WERI-Rb-1 (cell line): Measurements from ENCODE around the gene TMEM209.

Source experiments
- DNase-seq: peaks from one replicate; pipeline ENCODE4 v3.0.0-alpha.2; 2020
- H3K27ac ChIP-seq: fragments of 250-450 bp; sonication (Bioruptor Pico); 2 replicates; pipeline ENCODE4 v1.5.1; 2020; ENCODE audit warnings: mild to moderate bottlenecking, moderate library complexity
- H3K27me3 ChIP-seq: fragments of 250-450 bp; sonication (Bioruptor Pico); 2 replicates; pipeline ENCODE4 v1.5.1; 2021; ENCODE audit warnings: mild to moderate bottlenecking, low read depth, moderate library complexity; ENCODE audit not compliant: insufficient read depth, severe bottlenecking
- H3K36me3 ChIP-seq: fragments of 250-450 bp; sonication (Bioruptor Pico); 2 replicates; pipeline ENCODE4 v1.5.1; 2020; ENCODE audit warnings: mild to moderate bottlenecking, moderate library complexity
- H3K4me3 ChIP-seq: 2 replicates; pipeline ENCODE4 v1.5.1; 2011; ENCODE audit warnings: low read depth, mild to moderate bottlenecking, control low read depth, low read length
- H3K9me3 ChIP-seq: fragments of 250-450 bp; sonication (Bioruptor Pico); 2 replicates; pipeline ENCODE4 v1.5.1; 2021; ENCODE audit warnings: mild to moderate bottlenecking, moderate library complexity; ENCODE audit not compliant: severe bottlenecking
- TF ChIP-seq, protein P1 (sequence below): IDR thresholded peaks from 2 replicates; pipeline ENCODE4 v1.5.1; 2011; ENCODE audit warnings: low read depth, mild to moderate bottlenecking, control low read depth, inconsistent platforms, low read length

The TMEM209 gene

DNA sequence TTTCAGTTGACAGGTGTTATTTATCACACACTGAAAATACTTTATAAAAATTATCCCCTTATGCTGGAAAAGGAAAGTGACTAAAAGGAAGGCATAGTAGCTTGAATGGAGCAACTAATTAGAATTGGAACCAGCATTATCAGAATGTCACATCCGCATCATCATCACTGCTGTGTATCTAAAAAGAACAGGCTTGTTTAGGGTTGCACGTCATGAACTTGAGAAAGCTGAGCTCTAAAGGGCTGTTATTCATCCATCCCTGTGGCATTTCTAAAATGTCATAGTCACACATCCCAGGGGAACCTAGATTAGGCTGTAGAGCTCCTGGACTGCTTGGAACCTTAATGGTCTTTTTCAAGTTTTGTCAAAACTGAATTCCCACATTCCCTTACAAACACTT is 80.5 kb downstream of the TMEM209 start:
- Histone ChIP-seq H3K4me3 (no peak overlapping the region), H3K9me3 (no peaks in the 10 kb centered on the region), H3K27ac (no peak overlapping the region), H3K27me3 (no peaks in the 10 kb centered on the region), H3K36me3 (peaks cover 58% of the 10 kb centered on the region)
- DNase-seq, result no peak
- TF ChIP-seq, protein P1, sequence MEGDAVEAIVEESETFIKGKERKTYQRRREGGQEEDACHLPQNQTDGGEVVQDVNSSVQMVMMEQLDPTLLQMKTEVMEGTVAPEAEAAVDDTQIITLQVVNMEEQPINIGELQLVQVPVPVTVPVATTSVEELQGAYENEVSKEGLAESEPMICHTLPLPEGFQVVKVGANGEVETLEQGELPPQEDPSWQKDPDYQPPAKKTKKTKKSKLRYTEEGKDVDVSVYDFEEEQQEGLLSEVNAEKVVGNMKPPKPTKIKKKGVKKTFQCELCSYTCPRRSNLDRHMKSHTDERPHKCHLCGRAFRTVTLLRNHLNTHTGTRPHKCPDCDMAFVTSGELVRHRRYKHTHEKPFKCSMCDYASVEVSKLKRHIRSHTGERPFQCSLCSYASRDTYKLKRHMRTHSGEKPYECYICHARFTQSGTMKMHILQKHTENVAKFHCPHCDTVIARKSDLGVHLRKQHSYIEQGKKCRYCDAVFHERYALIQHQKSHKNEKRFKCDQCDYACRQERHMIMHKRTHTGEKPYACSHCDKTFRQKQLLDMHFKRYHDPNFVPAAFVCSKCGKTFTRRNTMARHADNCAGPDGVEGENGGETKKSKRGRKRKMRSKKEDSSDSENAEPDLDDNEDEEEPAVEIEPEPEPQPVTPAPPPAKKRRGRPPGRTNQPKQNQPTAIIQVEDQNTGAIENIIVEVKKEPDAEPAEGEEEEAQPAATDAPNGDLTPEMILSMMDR, result no peak

DNA sequence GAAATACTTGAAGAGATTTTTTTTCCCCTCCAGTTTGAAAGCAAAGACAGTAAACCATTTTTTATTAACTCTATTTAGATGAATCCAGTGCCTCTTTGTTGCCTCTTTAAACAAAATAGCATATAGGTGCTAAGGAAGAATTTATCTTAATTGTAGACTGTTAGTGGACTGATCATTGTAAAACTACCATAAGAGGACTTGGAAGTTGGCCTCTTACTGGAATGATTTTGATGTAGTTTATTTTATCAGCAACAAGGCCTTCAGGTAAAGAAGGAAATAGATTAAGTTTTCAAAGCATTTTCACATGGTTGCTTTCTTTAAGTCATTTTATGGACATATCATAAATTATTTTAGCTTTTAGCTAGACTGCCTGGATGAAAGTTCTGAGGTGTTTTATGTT is 81.7 kb downstream of the TMEM209 start:
- H3K27ac ChIP-seq, result no peak overlapping the region
- TF ChIP-seq, protein P1, result no peak
- no peak overlapping the region for H3K4me3 ChIP-seq
- H3K9me3 ChIP-seq, result no peaks in the 10 kb centered on the region
- peaks cover 49% of the 10 kb centered on the region for H3K36me3 ChIP-seq
- H3K27me3 ChIP-seq, result no peaks in the 10 kb centered on the region
- no peak for DNase-seq

DNA sequence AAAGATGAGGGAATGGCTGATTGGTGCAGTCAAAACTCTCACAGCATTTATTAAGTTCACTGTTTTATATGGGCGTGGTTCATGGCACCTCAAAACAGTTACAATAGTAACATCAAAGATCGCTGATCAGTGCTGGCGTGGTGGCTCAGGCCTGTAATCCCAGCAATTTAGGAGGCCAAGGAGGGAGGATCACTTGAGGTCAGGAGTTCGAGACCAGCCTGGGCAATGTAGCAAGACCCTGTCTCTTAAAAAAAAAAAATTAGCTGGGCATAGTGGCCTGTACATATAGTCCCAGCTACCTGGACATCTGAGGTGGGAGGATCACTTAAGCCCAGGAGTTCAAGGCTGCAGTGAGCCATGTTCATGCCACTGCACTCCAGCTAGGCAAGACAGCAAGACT is 86.4 kb downstream of the TMEM209 start:
- H3K4me3 ChIP-seq, result no peak overlapping the region
- peaks cover 26% of the 10 kb centered on the region for H3K36me3 ChIP-seq
- H3K27ac ChIP-seq, result no peak overlapping the region
- no peaks in the 10 kb centered on the region for H3K27me3 ChIP-seq
- no peaks in the 10 kb centered on the region for H3K9me3 ChIP-seq
- TF ChIP-seq, protein P1, result no peak
- DNase-seq, result no peak

DNA sequence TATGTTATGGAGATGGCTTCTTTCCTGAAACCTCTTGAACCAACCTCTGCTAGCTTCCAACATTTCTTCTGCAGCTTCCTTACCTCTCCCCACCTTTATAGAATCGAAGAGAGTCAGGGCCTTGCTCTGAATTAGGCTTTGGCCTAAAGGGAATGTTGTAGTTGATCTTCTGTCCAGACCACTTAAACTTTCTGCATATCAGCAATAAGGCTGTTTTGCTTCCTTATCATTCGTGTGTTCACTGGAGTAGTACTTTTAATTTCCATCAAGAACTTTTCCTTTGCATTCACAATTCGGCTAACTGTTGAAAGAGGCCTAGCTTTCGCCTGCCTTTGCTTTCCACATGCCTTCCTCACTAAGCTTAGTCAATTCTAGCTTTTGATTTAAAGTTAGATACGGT is 86.9 kb downstream of the TMEM209 start:
- DNase-seq, result no peak
- Histone ChIP-seq H3K36me3 (peaks cover 22% of the 10 kb centered on the region), H3K4me3 (no peak overlapping the region), H3K9me3 (no peaks in the 10 kb centered on the region), H3K27me3 (no peaks in the 10 kb centered on the region), H3K27ac (no peak overlapping the region)
- TF ChIP-seq, protein P1, result no peak

DNA sequence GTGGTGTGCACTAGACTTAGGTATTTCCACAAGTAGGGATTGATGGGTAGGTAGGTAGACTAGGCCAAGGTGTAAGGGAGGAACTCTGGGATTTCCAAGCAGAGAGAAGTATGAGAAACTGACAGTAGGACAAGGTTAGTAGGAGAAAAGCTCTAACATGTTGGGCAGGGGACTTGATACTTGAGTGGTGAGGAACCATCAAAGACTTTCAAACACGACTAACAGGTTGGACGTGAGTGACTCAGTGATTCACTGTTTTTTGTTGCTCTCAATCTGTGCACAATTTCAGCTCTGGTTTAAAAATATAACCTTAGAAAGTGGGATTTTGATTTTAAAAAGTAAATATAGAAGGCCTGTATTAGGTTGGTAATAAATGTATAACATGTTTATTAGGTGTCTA is 90.4 kb downstream of the TMEM209 start:
- H3K9me3 ChIP-seq, result no peaks in the 10 kb centered on the region
- H3K36me3 ChIP-seq, result peaks cover 5% of the 10 kb centered on the region
- TF ChIP-seq, protein P1, result no peak
- H3K4me3 ChIP-seq, result no peak overlapping the region
- H3K27ac ChIP-seq, result no peak overlapping the region
- H3K27me3 ChIP-seq, result no peaks in the 10 kb centered on the region
- no peak for DNase-seq
